ENCODE data around the gene PROKR1.

PROKR1 gene

DNA sequence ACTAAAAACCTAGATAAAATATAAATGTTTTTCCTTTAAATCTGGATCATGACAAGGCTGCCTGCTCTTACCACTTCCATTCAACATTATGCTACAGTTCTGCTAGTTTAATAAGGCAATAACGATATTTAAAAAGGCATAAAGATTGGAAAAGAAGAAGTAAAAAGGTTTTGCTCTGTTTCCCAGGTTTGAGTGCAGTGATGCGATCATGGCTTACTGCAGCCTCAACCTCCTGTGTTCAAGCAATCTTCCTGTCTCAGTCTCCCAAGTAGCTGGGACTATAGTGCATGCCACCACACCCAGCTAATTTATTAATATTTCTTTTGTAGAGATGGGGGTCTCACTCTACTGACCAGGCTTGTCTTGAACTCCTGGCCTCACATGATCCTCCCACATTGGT lies 40.8 kb downstream of the PROKR1 start:
- no peak for TF ChIP-seq CTCF (IDR thresholded peaks at IDR 0.05; ENCODE audit: control insufficient read depth, insufficient read depth, low read depth, low read length, missing control alignments)
- no peak overlapping the region for H3K4me3 ChIP-seq (ENCODE audit: control insufficient read depth, low read depth, low read length)
- no peak for DNase-seq (ENCODE audit: low read depth)

DNA sequence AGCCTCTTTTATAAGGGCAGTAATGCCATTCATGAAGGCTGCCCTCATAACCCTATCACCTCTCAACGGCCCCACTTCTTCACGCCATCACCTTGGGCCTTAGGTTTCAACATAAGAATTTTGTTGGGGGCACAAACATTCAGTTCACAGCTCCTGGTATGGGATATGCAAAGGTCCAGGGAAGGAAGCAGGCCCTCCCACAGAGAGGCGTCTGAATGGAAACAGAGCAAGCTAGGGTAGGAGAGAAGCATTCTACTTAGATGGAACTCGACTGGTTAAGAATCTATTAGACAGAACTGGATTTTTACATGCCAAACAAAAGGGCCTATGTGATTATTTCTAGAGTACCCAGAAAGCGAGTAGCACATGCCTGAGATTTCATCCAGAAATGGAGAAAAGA lies 42.8 kb downstream of the PROKR1 start:
- H3K4me3 ChIP-seq (ENCODE audit: control insufficient read depth, low read depth, low read length), result no peak overlapping the region
- no peak for TF ChIP-seq CTCF (IDR thresholded peaks at IDR 0.05; ENCODE audit: control insufficient read depth, insufficient read depth, low read depth, low read length, missing control alignments)
- DNase-seq (ENCODE audit: low read depth), result no peak

GRCh38 chr2:68687018-68687417 lies 43.6 kb downstream of the PROKR1 start:
- H3K4me3 ChIP-seq (ENCODE audit: control insufficient read depth, low read depth, low read length), result no peak overlapping the region
- TF ChIP-seq CTCF (IDR thresholded peaks at IDR 0.05; ENCODE audit: control insufficient read depth, insufficient read depth, low read depth, low read length, missing control alignments), result no peak
- no peak for DNase-seq (ENCODE audit: low read depth)

DNA sequence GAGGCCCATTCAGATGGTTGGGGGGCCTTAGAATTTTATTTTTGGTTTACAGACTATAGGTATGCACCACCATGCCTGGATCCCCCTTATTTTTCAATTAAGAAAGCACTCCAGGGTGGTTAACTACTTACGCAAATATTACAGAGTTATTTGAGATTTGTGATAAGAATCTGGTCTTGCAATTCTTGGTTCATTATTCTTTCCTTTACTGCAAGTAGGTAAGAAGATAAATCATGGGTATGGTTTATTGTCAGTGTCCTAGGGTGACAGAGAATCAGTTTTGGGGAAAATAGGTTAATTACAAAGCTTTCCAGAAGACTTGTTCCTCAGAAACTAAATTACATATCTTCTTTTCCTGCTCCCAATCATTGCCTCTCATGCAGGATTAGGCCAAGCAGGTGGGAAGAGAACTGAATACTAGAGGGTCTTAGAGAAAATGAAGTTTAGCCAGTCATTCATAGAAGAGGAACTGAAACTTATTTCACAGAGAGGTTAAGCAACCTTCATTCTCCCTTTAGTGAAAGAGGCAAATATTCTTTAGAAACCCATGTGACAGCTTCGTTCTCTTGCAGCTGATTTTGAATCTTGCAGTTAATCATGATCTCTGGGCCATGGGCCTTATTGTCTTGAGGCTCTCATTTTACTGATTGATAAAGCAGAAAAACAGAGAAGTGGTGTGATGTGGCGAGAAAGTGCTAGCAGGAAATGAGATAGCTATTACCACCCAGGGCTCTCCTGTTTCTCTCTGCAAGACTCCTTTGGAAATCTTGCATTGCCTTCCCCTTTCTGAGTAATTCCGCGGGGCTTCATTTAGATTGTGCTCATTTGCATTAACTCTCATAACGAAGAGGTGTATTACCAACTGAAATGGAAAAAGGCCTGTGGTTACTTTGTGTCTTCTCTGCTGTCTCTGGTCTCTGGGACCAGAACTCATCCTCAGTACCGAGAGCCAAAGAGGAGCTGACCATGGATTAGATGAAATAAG lies 46.5 kb downstream of the PROKR1 start:
- no peak for TF ChIP-seq CTCF (IDR thresholded peaks at IDR 0.05; ENCODE audit: control insufficient read depth, insufficient read depth, low read depth, low read length, missing control alignments)
- no peak overlapping the region for H3K4me3 ChIP-seq (ENCODE audit: control insufficient read depth, low read depth, low read length)
- DNase-seq (ENCODE audit: low read depth), result no peak

DNA sequence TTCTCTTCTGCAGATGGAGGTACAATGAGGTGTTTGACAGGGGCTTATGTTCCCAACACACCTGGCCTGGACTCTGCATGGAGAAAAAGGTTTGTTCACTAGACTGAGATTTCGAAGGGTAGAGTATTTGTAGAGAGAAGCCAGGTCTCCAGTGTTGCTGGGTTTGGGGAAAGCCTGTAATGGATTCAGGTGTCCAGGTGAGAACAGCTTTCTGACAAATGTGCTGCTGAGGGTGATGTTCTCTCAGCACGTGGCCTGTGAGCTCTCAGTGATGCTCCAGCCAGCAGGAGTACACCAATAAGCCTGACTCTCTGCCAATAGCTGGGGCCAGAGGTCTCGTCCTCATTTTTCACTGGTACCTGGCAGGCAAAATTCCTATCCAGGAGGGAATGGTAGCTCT lies 47.5 kb downstream of the PROKR1 start:
- H3K4me3 ChIP-seq (ENCODE audit: control insufficient read depth, low read depth, low read length), result no peak overlapping the region
- no peak for TF ChIP-seq CTCF (IDR thresholded peaks at IDR 0.05; ENCODE audit: control insufficient read depth, insufficient read depth, low read depth, low read length, missing control alignments)
- no peak for DNase-seq (ENCODE audit: low read depth)

- TF ChIP-seq CTCF (IDR thresholded peaks at IDR 0.05; ENCODE audit: control insufficient read depth, insufficient read depth, low read depth, low read length, missing control alignments), result no peak
- no peak for DNase-seq (ENCODE audit: low read depth)
- H3K4me3 ChIP-seq (ENCODE audit: control insufficient read depth, low read depth, low read length), result no peak overlapping the region
Measured at GRCh38 chr2:68692511-68692910, 49.1 kb downstream of the PROKR1 start.
